ENCODE data around the gene MED20.

Gene MED20

GRCh38 chr6:41901882-41902519 lies 18.9 kb downstream of the MED20 start:
- no peak for DNase-seq

- DNase-seq, result no peak
Observed at GRCh38 chr6:41900861-41901260, 20.1 kb downstream of the MED20 start.

- no peak for DNase-seq
Observed at GRCh38 chr6:41896281-41896680, 24.7 kb downstream of the MED20 start.

- no peak for DNase-seq
Observed at GRCh38 chr6:41895300-41896233, 25.4 kb downstream of the MED20 start, which contains the start of gene USP49. USP49 (minus strand) TSS chr6:41895375; CDS start chr6:41806983, 88,392 bp downstream.

- no peak for DNase-seq
Observed at GRCh38 chr6:41894366-41895299, 26.3 kb downstream of the MED20 start.

- DNase-seq, result no peak
Observed at GRCh38 chr6:41892921-41893564, 27.9 kb downstream of the MED20 start.

GRCh38 chr6:41887331-41887751 lies 33.6 kb downstream of the MED20 start:
- DNase-seq, result no peak

GRCh38 chr6:41885930-41886329 lies 35.0 kb downstream of the MED20 start:
- no peak for DNase-seq

GRCh38 chr6:41884957-41885356 lies 36.0 kb downstream of the MED20 start:
- no peak for DNase-seq

- DNase-seq, result no peak
Observed at GRCh38 chr6:41881506-41881905, 39.4 kb downstream of the MED20 start.

- DNase-seq, result no peak
Observed at GRCh38 chr6:41878961-41879405, 42.0 kb downstream of the MED20 start.

- DNase-seq, result no peak
Observed at GRCh38 chr6:41878246-41878645, 42.7 kb downstream of the MED20 start.

GRCh38 chr6:41877051-41877680 lies 43.8 kb downstream of the MED20 start:
- DNase-seq, result no peak

- DNase-seq, result no peak
Observed at GRCh38 chr6:41874741-41875140, 46.2 kb downstream of the MED20 start.

GRCh38 chr6:41872147-41872546 lies 48.8 kb downstream of the MED20 start:
- DNase-seq, result no peak

GRCh38 chr6:41871691-41872090 lies 49.2 kb downstream of the MED20 start:
- no peak for DNase-seq

- no peak for DNase-seq
Observed at GRCh38 chr6:41859356-41859755, 61.6 kb downstream of the MED20 start.

GRCh38 chr6:41858703-41859102 lies 62.2 kb downstream of the MED20 start:
- DNase-seq, result no peak
